ENCODE data around the gene ARHGAP15.

ARHGAP15 gene

DNA sequence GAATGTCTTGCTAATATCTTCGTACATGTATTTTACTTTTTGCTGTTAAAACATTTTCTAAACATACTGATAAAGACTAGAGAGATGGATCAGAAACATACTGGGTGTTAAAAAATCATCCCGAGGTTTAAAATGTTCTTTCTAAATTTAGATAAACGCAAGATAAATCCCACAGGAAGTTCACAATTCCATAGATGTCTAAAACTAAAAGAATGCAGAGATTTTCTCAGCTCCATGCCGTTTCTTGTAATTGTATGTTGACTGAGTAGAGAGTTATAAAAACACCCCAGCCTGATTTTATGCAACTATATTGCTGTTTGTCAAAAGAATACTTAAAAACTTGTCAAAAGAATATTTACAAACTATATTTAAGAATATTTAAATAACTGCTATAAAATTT lies 455.7 kb downstream of the ARHGAP15 start:
- Histone ChIP-seq H3K4me1 (no peaks in the 10 kb centered on the region), H3K4me3 (ENCODE audit: low read depth, low read length) (no peak overlapping the region), H3K9me3 (no peaks in the 10 kb centered on the region), H3K27me3 (no peaks in the 10 kb centered on the region), H3K36me3 (no peaks in the 10 kb centered on the region)
- TF ChIP-seq, protein P1, sequence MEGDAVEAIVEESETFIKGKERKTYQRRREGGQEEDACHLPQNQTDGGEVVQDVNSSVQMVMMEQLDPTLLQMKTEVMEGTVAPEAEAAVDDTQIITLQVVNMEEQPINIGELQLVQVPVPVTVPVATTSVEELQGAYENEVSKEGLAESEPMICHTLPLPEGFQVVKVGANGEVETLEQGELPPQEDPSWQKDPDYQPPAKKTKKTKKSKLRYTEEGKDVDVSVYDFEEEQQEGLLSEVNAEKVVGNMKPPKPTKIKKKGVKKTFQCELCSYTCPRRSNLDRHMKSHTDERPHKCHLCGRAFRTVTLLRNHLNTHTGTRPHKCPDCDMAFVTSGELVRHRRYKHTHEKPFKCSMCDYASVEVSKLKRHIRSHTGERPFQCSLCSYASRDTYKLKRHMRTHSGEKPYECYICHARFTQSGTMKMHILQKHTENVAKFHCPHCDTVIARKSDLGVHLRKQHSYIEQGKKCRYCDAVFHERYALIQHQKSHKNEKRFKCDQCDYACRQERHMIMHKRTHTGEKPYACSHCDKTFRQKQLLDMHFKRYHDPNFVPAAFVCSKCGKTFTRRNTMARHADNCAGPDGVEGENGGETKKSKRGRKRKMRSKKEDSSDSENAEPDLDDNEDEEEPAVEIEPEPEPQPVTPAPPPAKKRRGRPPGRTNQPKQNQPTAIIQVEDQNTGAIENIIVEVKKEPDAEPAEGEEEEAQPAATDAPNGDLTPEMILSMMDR (IDR thresholded peaks at IDR 0.05; ENCODE audit: low read depth, low read length), result no peak
- no peak for DNase-seq

DNA sequence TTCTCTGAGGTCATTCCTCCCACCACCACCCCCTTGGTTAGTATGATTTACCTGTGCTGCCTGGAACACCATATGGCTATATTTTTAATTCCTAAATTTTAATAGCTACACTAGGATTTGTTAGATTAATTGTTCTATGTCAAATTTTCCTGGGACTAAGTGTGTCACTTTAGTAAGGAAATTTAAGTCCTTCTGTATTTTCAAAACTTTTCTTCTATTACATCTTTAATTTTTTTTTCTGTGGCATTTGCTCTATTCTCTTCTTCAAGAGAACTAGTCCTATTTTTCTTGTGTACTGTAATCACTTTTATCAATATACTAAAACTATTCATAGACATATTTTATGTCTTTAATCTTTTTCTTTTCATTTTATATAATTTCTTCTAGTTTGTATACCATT lies 456.9 kb downstream of the ARHGAP15 start:
- TF ChIP-seq, protein P1 (IDR thresholded peaks at IDR 0.05; ENCODE audit: low read depth, low read length), result no peak
- no peaks in the 10 kb centered on the region for H3K9me3 ChIP-seq
- no peak overlapping the region for H3K4me3 ChIP-seq (ENCODE audit: low read depth, low read length)
- DNase-seq, result no peak
- H3K36me3 ChIP-seq, result no peaks in the 10 kb centered on the region
- H3K4me1 ChIP-seq, result no peaks in the 10 kb centered on the region
- H3K27me3 ChIP-seq, result no peaks in the 10 kb centered on the region

- TF ChIP-seq, protein P1 (IDR thresholded peaks at IDR 0.05; ENCODE audit: low read depth, low read length), result no peak
- Histone ChIP-seq H3K9me3 (no peaks in the 10 kb centered on the region), H3K27me3 (no peaks in the 10 kb centered on the region), H3K4me1 (no peaks in the 10 kb centered on the region), H3K36me3 (no peaks in the 10 kb centered on the region), H3K4me3 (ENCODE audit: low read depth, low read length) (no peak overlapping the region)
- DNase-seq, result no peak
Observed at GRCh38 chr2:143588746-143589145, 459.5 kb downstream of the ARHGAP15 start.

GRCh38 chr2:143594161-143594560 lies 464.9 kb downstream of the ARHGAP15 start:
- Histone ChIP-seq H3K4me1 (no peaks in the 10 kb centered on the region), H3K27me3 (no peaks in the 10 kb centered on the region), H3K36me3 (no peaks in the 10 kb centered on the region), H3K9me3 (no peaks in the 10 kb centered on the region), H3K4me3 (ENCODE audit: low read depth, low read length) (no peak overlapping the region)
- DNase-seq, result no peak
- TF ChIP-seq, protein P1 (IDR thresholded peaks at IDR 0.05; ENCODE audit: low read depth, low read length), result no peak

DNA sequence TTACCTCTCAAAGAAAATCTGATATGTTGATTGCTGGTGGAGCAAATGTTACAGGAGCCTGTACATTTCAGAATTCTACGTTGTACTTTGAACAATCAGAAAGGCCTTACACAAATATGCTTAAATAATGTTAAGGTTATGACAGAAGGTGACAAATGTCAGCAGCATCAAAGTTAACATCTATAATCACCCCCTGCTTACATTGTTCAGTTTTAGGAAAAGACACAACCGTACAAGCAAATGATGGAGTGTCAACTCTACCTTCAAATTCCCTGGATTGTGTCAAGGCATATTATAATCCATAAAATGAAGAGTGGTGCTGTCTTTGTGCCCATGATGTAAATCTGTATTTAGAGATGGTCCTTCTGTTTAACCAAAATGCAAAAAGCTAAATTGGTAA lies 465.5 kb downstream of the ARHGAP15 start:
- Histone ChIP-seq H3K4me3 (ENCODE audit: low read depth, low read length) (no peak overlapping the region), H3K4me1 (no peaks in the 10 kb centered on the region), H3K27me3 (no peaks in the 10 kb centered on the region), H3K36me3 (no peaks in the 10 kb centered on the region), H3K9me3 (no peaks in the 10 kb centered on the region)
- TF ChIP-seq, protein P1 (IDR thresholded peaks at IDR 0.05; ENCODE audit: low read depth, low read length), result no peak
- no peak for DNase-seq

DNA sequence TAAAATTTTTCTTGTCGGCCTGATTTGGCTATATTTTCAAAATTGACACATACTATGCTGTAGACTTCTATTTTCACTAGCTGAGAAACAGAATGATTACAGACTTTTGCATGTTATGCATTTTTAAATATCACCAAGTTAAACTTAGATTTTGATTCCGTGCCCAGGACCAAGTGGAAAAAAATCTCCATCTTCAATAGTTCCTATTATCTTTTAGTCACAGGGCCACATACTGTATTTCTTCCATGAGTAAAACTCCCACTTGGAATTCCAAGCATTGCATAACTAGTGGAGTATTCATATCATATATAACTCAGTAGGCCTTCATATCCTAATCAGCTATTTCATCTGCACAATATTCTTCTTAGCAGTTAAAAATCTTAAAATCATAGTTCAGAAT lies 470.9 kb downstream of the ARHGAP15 start:
- DNase-seq, result no peak

More for the DNA sequence above, 470.9 kb downstream of the ARHGAP15 start:
- Histone ChIP-seq H3K4me3 (ENCODE audit: low read depth, low read length) (no peak overlapping the region), H3K4me1 (no peaks in the 10 kb centered on the region), H3K9me3 (no peaks in the 10 kb centered on the region), H3K27me3 (no peaks in the 10 kb centered on the region), H3K36me3 (no peaks in the 10 kb centered on the region)
- TF ChIP-seq, protein P1 (IDR thresholded peaks at IDR 0.05; ENCODE audit: low read depth, low read length), result no peak
